Measurements from ENCODE around the gene MAGI3.

Gene MAGI3

GRCh38 chr1:113628997-113629396 is 238.7 kb downstream of the MAGI3 start:
- Mint-ChIP-seq H3K4me3 (no peak overlapping the region), H3K9me3 (peaks cover 18 to 19% of the 10 kb centered on the region in 2 donors), H3K36me3 (peaks cover 0 to 5% of the 10 kb centered on the region in 2 donors), H3K27me3 (peaks cover 0 to 4% of the 10 kb centered on the region in 2 donors), H3K4me1 (no peaks in the 10 kb centered on the region), H3K27ac (no peak overlapping the region)
- DNase-seq (no peak), ATAC-seq (replicated peaks) (no peak)

GRCh38 chr1:113630340-113631327 is 240.3 kb downstream of the MAGI3 start:
- Mint-ChIP-seq H3K27me3 (peaks cover 0 to 4% of the 10 kb centered on the region in 2 donors), H3K36me3 (peaks cover 0 to 5% of the 10 kb centered on the region in 2 donors), H3K27ac (no peak overlapping the region), H3K9me3 (peaks cover 18 to 19% of the 10 kb centered on the region in 2 donors), H3K4me3 (no peak overlapping the region), H3K4me1 (no peaks in the 10 kb centered on the region)
- DNase-seq (no peak), ATAC-seq (replicated peaks) (no peak)

GRCh38 chr1:113641396-113641795 is 251.1 kb downstream of the MAGI3 start:
- Mint-ChIP-seq H3K36me3 (peaks cover 4 to 6% of the 10 kb centered on the region in 2 donors), H3K27me3 (peaks cover 0 to 6% of the 10 kb centered on the region in 2 donors), H3K27ac (no peak overlapping the region), H3K4me3 (no peak overlapping the region), H3K9me3 (peaks cover 4% of the 10 kb centered on the region in 2 donors), H3K4me1 (no peaks in the 10 kb centered on the region)
- DNase-seq, result no peak
- ATAC-seq (replicated peaks), result no peak

GRCh38 chr1:113647164-113647563 is 256.8 kb downstream of the MAGI3 start:
- no peaks in the 10 kb centered on the region for H3K27me3 Mint-ChIP-seq
- no peaks in the 10 kb centered on the region for H3K4me1 Mint-ChIP-seq
- no peak overlapping the region for H3K27ac Mint-ChIP-seq
- H3K36me3 Mint-ChIP-seq, result no peaks in the 10 kb centered on the region
- H3K4me3 Mint-ChIP-seq, result no peak overlapping the region
- no peak for DNase-seq
- no peak for ATAC-seq (replicated peaks)
- H3K9me3 Mint-ChIP-seq, result no peaks in the 10 kb centered on the region

GRCh38 chr1:113648478-113648877 is 258.2 kb downstream of the MAGI3 start:
- H3K27ac Mint-ChIP-seq, result no peak overlapping the region
- no peaks in the 10 kb centered on the region for H3K36me3 Mint-ChIP-seq
- ATAC-seq (replicated peaks), result no peak
- H3K9me3 Mint-ChIP-seq, result no peaks in the 10 kb centered on the region
- H3K4me3 Mint-ChIP-seq, result no peak overlapping the region
- DNase-seq, result no peak
- H3K4me1 Mint-ChIP-seq, result no peaks in the 10 kb centered on the region
- H3K27me3 Mint-ChIP-seq, result no peaks in the 10 kb centered on the region

GRCh38 chr1:113652771-113653170 is 262.5 kb downstream of the MAGI3 start:
- no peaks in the 10 kb centered on the region for H3K9me3 Mint-ChIP-seq
- H3K4me3 Mint-ChIP-seq, result no peak overlapping the region
- ATAC-seq (replicated peaks), result no peak

GRCh38 chr1:113653741-113654140 is 263.4 kb downstream of the MAGI3 start:
- Mint-ChIP-seq H3K27ac (no peak overlapping the region), H3K27me3 (no peaks in the 10 kb centered on the region), H3K4me1 (no peaks in the 10 kb centered on the region), H3K36me3 (no peaks in the 10 kb centered on the region), H3K9me3 (no peaks in the 10 kb centered on the region), H3K4me3 (no peak overlapping the region)
- ATAC-seq (replicated peaks) (no peak), DNase-seq (no peak)

More at GRCh38 chr1:113652771-113653170, 262.5 kb downstream of the MAGI3 start:
- H3K36me3 Mint-ChIP-seq, result no peaks in the 10 kb centered on the region
- H3K4me1 Mint-ChIP-seq, result no peaks in the 10 kb centered on the region
- H3K27me3 Mint-ChIP-seq, result no peaks in the 10 kb centered on the region
- DNase-seq, result no peak
- no peak overlapping the region for H3K27ac Mint-ChIP-seq

GRCh38 chr1:113654883-113655282 is 264.6 kb downstream of the MAGI3 start:
- Mint-ChIP-seq H3K4me3 (no peak overlapping the region), H3K27me3 (no peaks in the 10 kb centered on the region), H3K36me3 (no peaks in the 10 kb centered on the region), H3K27ac (no peak overlapping the region), H3K9me3 (no peaks in the 10 kb centered on the region), H3K4me1 (no peaks in the 10 kb centered on the region)
- DNase-seq (no peak), ATAC-seq (replicated peaks) (no peak)

- no peaks in the 10 kb centered on the region for H3K4me1 Mint-ChIP-seq
- ATAC-seq (replicated peaks) (no peak), DNase-seq (no peak)
- H3K27me3 Mint-ChIP-seq, result no peaks in the 10 kb centered on the region
- no peak overlapping the region for H3K27ac Mint-ChIP-seq
- H3K9me3 Mint-ChIP-seq, result no peaks in the 10 kb centered on the region
- H3K36me3 Mint-ChIP-seq, result no peaks in the 10 kb centered on the region
- no peak overlapping the region for H3K4me3 Mint-ChIP-seq
Observed at GRCh38 chr1:113657126-113657525, 266.8 kb downstream of the MAGI3 start.

GRCh38 chr1:113657556-113658063 is 267.3 kb downstream of the MAGI3 start:
- Mint-ChIP-seq H3K27me3 (no peaks in the 10 kb centered on the region), H3K36me3 (no peaks in the 10 kb centered on the region), H3K4me1 (no peaks in the 10 kb centered on the region), H3K4me3 (no peak overlapping the region), H3K27ac (no peak overlapping the region), H3K9me3 (no peaks in the 10 kb centered on the region)
- ATAC-seq (replicated peaks) (no peak), DNase-seq (no peak)

- ATAC-seq (replicated peaks), result no peak
Observed at GRCh38 chr1:113659035-113659434, 268.7 kb downstream of the MAGI3 start.

GRCh38 chr1:113659556-113659955 is 269.2 kb downstream of the MAGI3 start:
- Mint-ChIP-seq H3K36me3 (no peaks in the 10 kb centered on the region), H3K27me3 (no peaks in the 10 kb centered on the region), H3K4me1 (no peaks in the 10 kb centered on the region), H3K9me3 (no peaks in the 10 kb centered on the region), H3K27ac (no peak overlapping the region), H3K4me3 (no peak overlapping the region)
- ATAC-seq (replicated peaks) (no peak), DNase-seq (no peak)

More at GRCh38 chr1:113659035-113659434, 268.7 kb downstream of the MAGI3 start:
- Mint-ChIP-seq H3K27ac (no peak overlapping the region), H3K36me3 (no peaks in the 10 kb centered on the region), H3K27me3 (no peaks in the 10 kb centered on the region), H3K9me3 (no peaks in the 10 kb centered on the region), H3K4me3 (no peak overlapping the region), H3K4me1 (no peaks in the 10 kb centered on the region)
- DNase-seq, result no peak

GRCh38 chr1:113660088-113660487 is 269.8 kb downstream of the MAGI3 start:
- Mint-ChIP-seq H3K36me3 (no peaks in the 10 kb centered on the region), H3K4me3 (no peak overlapping the region), H3K27me3 (no peaks in the 10 kb centered on the region), H3K27ac (no peak overlapping the region), H3K4me1 (no peaks in the 10 kb centered on the region), H3K9me3 (no peaks in the 10 kb centered on the region)
- DNase-seq (no peak), ATAC-seq (replicated peaks) (no peak)

- DNase-seq (no peak), ATAC-seq (replicated peaks) (no peak)
- Mint-ChIP-seq H3K4me3 (no peak overlapping the region), H3K27ac (no peak overlapping the region), H3K4me1 (no peaks in the 10 kb centered on the region), H3K27me3 (no peaks in the 10 kb centered on the region), H3K36me3 (no peaks in the 10 kb centered on the region), H3K9me3 (no peaks in the 10 kb centered on the region)
Observed at GRCh38 chr1:113662101-113662500, 271.8 kb downstream of the MAGI3 start.
